ENCODE data around the gene GRM7. TPM values are rescaled to one million over a fixed set of nuclear protein-coding genes. Genes with fewer than 3 reads are reported as not detected.

The GRM7 gene
- total and polyA plus RNA-seq, 2 experiments from 2014 or later = 1.7 to 2.7 TPM

- peaks cover 15% of the 10 kb centered on the region for H3K4me1 ChIP-seq (ENCODE audit: insufficient read depth)
- H3K36me3 ChIP-seq (replicated peaks; ENCODE audit: insufficient read depth, low read depth) = no peaks in the 10 kb centered on the region
- H4K20me1 ChIP-seq (ENCODE audit: insufficient read depth, poor library complexity, severe bottlenecking) = no peaks in the 10 kb centered on the region
- H3K4me3 ChIP-seq = no peak overlapping the region
- H3K9me2 ChIP-seq (replicated peaks; ENCODE audit: insufficient read depth) = no peaks in the 10 kb centered on the region
- no peak for DNase-seq (ENCODE audit: low spot score)
- H3K27me3 ChIP-seq = no peaks in the 10 kb centered on the region
- no peak overlapping the region for H3K27ac ChIP-seq
- WGBS (ENCODE audit: low lambda C conversion rate, missing lambda C conversion rate) = 48% methylated on average over 1 of the region's 1 CpG
- no peak for TF ChIP-seq EZH2phosphoT487 (IDR thresholded peaks at IDR 0.05; ENCODE audit: low read depth, severe bottlenecking, unreplicated experiment)
- TF ChIP-seq CTCF (IDR thresholded peaks at IDR 0.05; ENCODE audit: poor library complexity) = no peak
- TF ChIP-seq EZH2 (IDR thresholded peaks at IDR 0.05; ENCODE audit: borderline replicate concordance) = no peak
- H2AFZ ChIP-seq = no peak overlapping the region
- no peaks in the 10 kb centered on the region for H3K79me2 ChIP-seq
- no peak overlapping the region for H3K4me2 ChIP-seq
- no peaks in the 10 kb centered on the region for H3K9me3 ChIP-seq (ENCODE audit: low read depth)
These were observed 715.2 kb downstream of the GRM7 start for GRCh38 chr3:7576071-7576470.

GRCh38 chr3:7576506-7576905, 715.6 kb downstream of the GRM7 start:
- H3K79me2 ChIP-seq = no peaks in the 10 kb centered on the region
- no peak overlapping the region for H3K4me3 ChIP-seq
- H3K9me3 ChIP-seq (ENCODE audit: low read depth) = no peaks in the 10 kb centered on the region
- H3K27me3 ChIP-seq = no peaks in the 10 kb centered on the region
- no peaks in the 10 kb centered on the region for H3K9me2 ChIP-seq (replicated peaks; ENCODE audit: insufficient read depth)
- no peak overlapping the region for H3K27ac ChIP-seq
- H3K4me2 ChIP-seq = no peak overlapping the region
- no peaks in the 10 kb centered on the region for H4K20me1 ChIP-seq (ENCODE audit: insufficient read depth, poor library complexity, severe bottlenecking)
- no peak for DNase-seq (ENCODE audit: low spot score)
- no peaks in the 10 kb centered on the region for H3K36me3 ChIP-seq (replicated peaks; ENCODE audit: insufficient read depth, low read depth)
- H2AFZ ChIP-seq = no peak overlapping the region
- WGBS (ENCODE audit: low lambda C conversion rate, missing lambda C conversion rate) = 83% methylated on average over 3 of the region's 3 CpGs
- H3K4me1 ChIP-seq (ENCODE audit: insufficient read depth) = peaks cover 15% of the 10 kb centered on the region
- no peak for TF ChIP-seq CTCF (IDR thresholded peaks at IDR 0.05; ENCODE audit: poor library complexity)
- no peak for TF ChIP-seq EZH2 (IDR thresholded peaks at IDR 0.05; ENCODE audit: borderline replicate concordance)
- no peak for TF ChIP-seq EZH2phosphoT487 (IDR thresholded peaks at IDR 0.05; ENCODE audit: low read depth, severe bottlenecking, unreplicated experiment)

GRCh38 chr3:7577513-7577912, 716.6 kb downstream of the GRM7 start:
- no peaks in the 10 kb centered on the region for H3K9me3 ChIP-seq (ENCODE audit: low read depth)
- H3K4me2 ChIP-seq = no peak overlapping the region
- no peak overlapping the region for H2AFZ ChIP-seq
- H3K4me1 ChIP-seq (ENCODE audit: insufficient read depth) = peaks cover 15% of the 10 kb centered on the region
- H3K9me2 ChIP-seq (replicated peaks; ENCODE audit: insufficient read depth) = no peaks in the 10 kb centered on the region
- no peaks in the 10 kb centered on the region for H3K36me3 ChIP-seq (replicated peaks; ENCODE audit: insufficient read depth, low read depth)
- no peak overlapping the region for H3K4me3 ChIP-seq
- no peaks in the 10 kb centered on the region for H3K79me2 ChIP-seq
- H3K27me3 ChIP-seq = no peaks in the 10 kb centered on the region
- H4K20me1 ChIP-seq (ENCODE audit: insufficient read depth, poor library complexity, severe bottlenecking) = no peaks in the 10 kb centered on the region
- DNase-seq (ENCODE audit: low spot score) = no peak
- TF ChIP-seq CTCF (IDR thresholded peaks at IDR 0.05; ENCODE audit: poor library complexity) = no peak
- no peak for TF ChIP-seq EZH2 (IDR thresholded peaks at IDR 0.05; ENCODE audit: borderline replicate concordance)
- no peak for TF ChIP-seq EZH2phosphoT487 (IDR thresholded peaks at IDR 0.05; ENCODE audit: low read depth, severe bottlenecking, unreplicated experiment)
- H3K27ac ChIP-seq = no peak overlapping the region
- WGBS (ENCODE audit: low lambda C conversion rate, missing lambda C conversion rate) = 91% methylated on average over 1 of the region's 1 CpG

GRCh38 chr3:7581831-7582230, 720.9 kb downstream of the GRM7 start:
- H3K4me1 ChIP-seq (ENCODE audit: insufficient read depth) = no peaks in the 10 kb centered on the region
- H3K9me3 ChIP-seq (ENCODE audit: low read depth) = no peaks in the 10 kb centered on the region
- no peak overlapping the region for H3K27ac ChIP-seq
- 96% methylated on average over 1 of the region's 1 CpG for WGBS (ENCODE audit: low lambda C conversion rate, missing lambda C conversion rate)
- DNase-seq (ENCODE audit: low spot score) = no peak
- no peaks in the 10 kb centered on the region for H3K79me2 ChIP-seq
- no peak for TF ChIP-seq CTCF (IDR thresholded peaks at IDR 0.05; ENCODE audit: poor library complexity)
- TF ChIP-seq EZH2phosphoT487 (IDR thresholded peaks at IDR 0.05; ENCODE audit: low read depth, severe bottlenecking, unreplicated experiment) = no peak
- TF ChIP-seq EZH2 (IDR thresholded peaks at IDR 0.05; ENCODE audit: borderline replicate concordance) = no peak
- H2AFZ ChIP-seq = no peak overlapping the region
- no peak overlapping the region for H3K4me3 ChIP-seq
- H3K4me2 ChIP-seq = no peak overlapping the region
- H3K9me2 ChIP-seq (replicated peaks; ENCODE audit: insufficient read depth) = no peaks in the 10 kb centered on the region
- H3K36me3 ChIP-seq (replicated peaks; ENCODE audit: insufficient read depth, low read depth) = no peaks in the 10 kb centered on the region
- H4K20me1 ChIP-seq (ENCODE audit: insufficient read depth, poor library complexity, severe bottlenecking) = no peaks in the 10 kb centered on the region
- no peaks in the 10 kb centered on the region for H3K27me3 ChIP-seq
